Activated CD8-positive, alpha-beta memory T cell treated with anti-CD3 and anti-CD28 coated beads, Interleukin-2, amount 50 U/mL, for 4 hours (primary cell): ENCODE data around the gene COPZ1.

ENCODE experiments used
- DNase-seq: peaks from one replicate; pipeline ENCODE4 v3.0.0-alpha.2; 2020

The COPZ1 gene

GRCh38 chr12:54359762-54360351 is 34.9 kb downstream of the COPZ1 start:
- DNase-seq, result no peak

- DNase-seq, result peak; percentile 51
Observed at GRCh38 chr12:54360717-54361456, 36.0 kb downstream of the COPZ1 start.

GRCh38 chr12:54363047-54363446 is 38.1 kb downstream of the COPZ1 start:
- DNase-seq, result no peak

- no peak for DNase-seq
Observed at GRCh38 chr12:54363618-54364017, 38.7 kb downstream of the COPZ1 start.

- no peak for DNase-seq
Observed at GRCh38 chr12:54364413-54364812, 39.5 kb downstream of the COPZ1 start, which contains the start of gene GPR84. TSS of gene GPR84 (minus strand) at chr12:54364486. CDS start at chr12:54363851, 635 bp downstream.

GRCh38 chr12:54368025-54368708 is 43.2 kb downstream of the COPZ1 start:
- DNase-seq, result no peak

GRCh38 chr12:54368709-54369596 is 44.0 kb downstream of the COPZ1 start:
- DNase-seq, result peak; percentile 92

GRCh38 chr12:54369597-54370131 is 44.7 kb downstream of the COPZ1 start:
- DNase-seq, result no peak

- peak; percentile 43 for DNase-seq
Observed at GRCh38 chr12:54370171-54370730, 45.3 kb downstream of the COPZ1 start.

GRCh38 chr12:54371328-54372112 is 46.6 kb downstream of the COPZ1 start:
- DNase-seq, result no peak

GRCh38 chr12:54372113-54372806 is 47.3 kb downstream of the COPZ1 start:
- DNase-seq, result no peak

GRCh38 chr12:54373649-54374561 is 49.0 kb downstream of the COPZ1 start:
- DNase-seq, result no peak

- no peak for DNase-seq
Observed at GRCh38 chr12:54374562-54375258, 49.8 kb downstream of the COPZ1 start.

- DNase-seq, result no peak
Observed at GRCh38 chr12:54375259-54375579, 50.3 kb downstream of the COPZ1 start.

- DNase-seq, result no peak
Observed at GRCh38 chr12:54376596-54376995, 51.7 kb downstream of the COPZ1 start.

- no peak for DNase-seq
Observed at GRCh38 chr12:54377007-54377406, 52.1 kb downstream of the COPZ1 start.

- DNase-seq, result no peak
Observed at GRCh38 chr12:54377797-54378515, 53.0 kb downstream of the COPZ1 start.

GRCh38 chr12:54378796-54379397 is 54.0 kb downstream of the COPZ1 start:
- no peak for DNase-seq
